ENCODE results near the gene SMIM13. TPM values are rescaled to one million over a fixed set of nuclear protein-coding genes. Genes with fewer than 3 reads are reported as not detected.

The SMIM13 gene
- total RNA-seq, 1 donor from 2014 or later = 11.5 TPM

DNA sequence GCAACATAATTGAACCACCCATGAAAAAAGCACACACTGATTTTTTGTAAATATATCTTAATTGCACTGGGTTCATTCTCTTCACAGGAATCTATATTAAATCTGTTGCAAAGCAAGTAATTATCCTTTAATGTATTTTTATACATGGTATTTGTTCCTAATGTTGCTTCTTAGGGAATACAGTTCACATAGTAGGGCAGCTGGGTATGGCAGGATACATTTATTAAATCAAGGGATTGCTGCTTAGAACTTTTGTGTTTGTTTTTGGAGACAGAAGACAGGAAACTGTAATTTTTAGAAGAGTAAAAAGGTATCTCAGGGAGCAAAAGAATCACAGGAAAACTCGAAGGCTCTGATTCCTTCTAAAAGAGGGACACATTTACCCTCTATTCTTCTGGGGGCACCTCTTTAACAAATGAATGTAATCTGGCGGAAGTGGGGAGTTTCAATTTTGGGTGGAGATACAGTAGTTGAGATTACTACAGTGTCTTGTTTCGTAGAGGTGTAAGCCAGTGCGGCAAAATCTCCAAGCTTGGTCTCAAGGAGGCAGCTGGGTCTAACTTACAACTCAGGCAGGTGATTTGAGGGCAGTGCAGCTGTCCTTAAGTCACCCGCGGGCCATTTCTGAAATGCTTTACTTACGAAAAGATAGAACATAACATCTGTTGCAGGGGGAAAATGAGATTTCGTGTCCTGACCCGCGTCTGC lies 812 bp upstream of the SMIM13 start:
- H3K27ac Mint-ChIP-seq = peak overlapping the region; percentile 98
- H3K27me3 Mint-ChIP-seq = no peaks in the 10 kb centered on the region
- TF ChIP-seq CTCF (IDR thresholded peaks at IDR 0.05; ENCODE audit: unreplicated experiment) = no peak
- peak overlapping the region; percentile 83 for H3K4me3 Mint-ChIP-seq (ENCODE audit: low read depth)
- H3K4me1 Mint-ChIP-seq (ENCODE audit: low read depth) = peaks cover 18% of the 10 kb centered on the region
- peaks cover 3% of the 10 kb centered on the region for H3K9me3 Mint-ChIP-seq (ENCODE audit: low read depth)
- DNase-seq (ENCODE audit: low spot score, unreplicated experiment) = no peak
- peaks cover 2% of the 10 kb centered on the region for H3K36me3 Mint-ChIP-seq (ENCODE audit: insufficient read depth)

- Mint-ChIP-seq H3K4me1 (ENCODE audit: low read depth) (peaks cover 18% of the 10 kb centered on the region), H3K36me3 (ENCODE audit: insufficient read depth) (peaks cover 2% of the 10 kb centered on the region), H3K27ac (peak overlapping the region; percentile 98), H3K9me3 (ENCODE audit: low read depth) (peaks cover under 1% of the 10 kb centered on the region), H3K27me3 (no peaks in the 10 kb centered on the region), H3K4me3 (ENCODE audit: low read depth) (peak overlapping the region; percentile 83)
- TF ChIP-seq CTCF (IDR thresholded peaks at IDR 0.05; ENCODE audit: unreplicated experiment) = no peak
- DNase-seq (ENCODE audit: low spot score, unreplicated experiment) = no peak
These were observed 333 bp upstream of the SMIM13 start for GRCh38 chr6:11093376-11093625.

DNA sequence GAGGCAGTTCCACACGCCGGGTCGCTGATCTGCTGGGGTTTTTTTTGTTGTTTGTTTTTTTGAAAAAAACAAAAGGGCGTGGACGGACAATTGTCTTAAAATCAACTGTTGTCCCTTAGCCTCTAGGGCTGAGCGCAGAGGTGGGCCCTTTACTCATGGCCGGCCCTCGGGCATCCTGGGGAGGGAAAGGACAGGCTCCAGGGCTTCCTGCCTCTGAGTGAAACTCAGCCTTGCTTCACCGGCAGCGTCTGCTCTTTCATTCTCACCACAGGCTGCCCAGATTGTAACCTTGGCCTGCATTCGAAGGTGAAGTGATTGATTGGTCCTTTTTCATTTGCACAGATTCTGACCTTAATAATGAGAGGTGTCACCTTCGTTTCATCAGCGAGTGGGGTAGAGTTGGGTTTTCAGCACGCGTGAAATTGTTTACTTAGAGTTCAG lies 797 bp downstream of the SMIM13 start:
- Mint-ChIP-seq H3K4me1 (ENCODE audit: low read depth) (peaks cover 18% of the 10 kb centered on the region), H3K36me3 (ENCODE audit: insufficient read depth) (peaks cover 3% of the 10 kb centered on the region), H3K27me3 (no peaks in the 10 kb centered on the region), H3K27ac (peak overlapping the region; percentile 95), H3K9me3 (ENCODE audit: low read depth) (no peaks in the 10 kb centered on the region), H3K4me3 (ENCODE audit: low read depth) (peak overlapping the region; percentile 81)
- TF ChIP-seq CTCF (IDR thresholded peaks at IDR 0.05; ENCODE audit: unreplicated experiment) = no peak
- DNase-seq (ENCODE audit: low spot score, unreplicated experiment) = peak; percentile 13

- DNase-seq (ENCODE audit: low spot score, unreplicated experiment) = no peak
- H3K27ac Mint-ChIP-seq = peak overlapping the region; percentile 95
- H3K27me3 Mint-ChIP-seq = no peaks in the 10 kb centered on the region
- peaks cover 7% of the 10 kb centered on the region for H3K36me3 Mint-ChIP-seq (ENCODE audit: insufficient read depth)
- H3K4me3 Mint-ChIP-seq (ENCODE audit: low read depth) = peak overlapping the region; percentile 81
- TF ChIP-seq CTCF (IDR thresholded peaks at IDR 0.05; ENCODE audit: unreplicated experiment) = no peak
- H3K9me3 Mint-ChIP-seq (ENCODE audit: low read depth) = no peaks in the 10 kb centered on the region
- H3K4me1 Mint-ChIP-seq (ENCODE audit: low read depth) = peaks cover 18% of the 10 kb centered on the region
These were observed 1.3 kb downstream of the SMIM13 start for GRCh38 chr6:11094941-11095340.

DNA sequence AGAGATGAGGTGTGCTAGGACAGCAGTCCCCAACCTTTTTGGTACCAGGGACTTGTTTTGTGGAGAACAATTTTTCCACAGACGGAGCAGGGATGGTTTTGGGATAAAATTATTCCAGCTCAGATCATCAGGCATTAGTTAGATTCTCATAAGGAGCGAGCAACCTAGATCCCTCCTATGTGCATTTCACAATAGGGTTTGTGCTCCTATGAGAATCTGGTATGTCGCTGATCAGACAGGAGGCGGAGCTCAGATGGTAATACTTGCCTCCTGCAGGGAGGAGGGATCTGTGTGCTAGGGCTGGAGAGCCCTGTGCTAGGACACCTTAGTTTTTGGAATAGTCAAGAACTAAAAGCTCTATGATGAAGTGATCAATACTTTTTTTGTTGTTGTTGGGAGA lies 2.5 kb downstream of the SMIM13 start:
- no peak for DNase-seq (ENCODE audit: low spot score, unreplicated experiment)
- H3K9me3 Mint-ChIP-seq (ENCODE audit: low read depth) = peaks cover 6% of the 10 kb centered on the region
- no peaks in the 10 kb centered on the region for H3K27me3 Mint-ChIP-seq
- H3K27ac Mint-ChIP-seq = peak overlapping the region; percentile 14
- peaks cover 18% of the 10 kb centered on the region for H3K4me1 Mint-ChIP-seq (ENCODE audit: low read depth)
- H3K4me3 Mint-ChIP-seq (ENCODE audit: low read depth) = no peak overlapping the region
- no peak for TF ChIP-seq CTCF (IDR thresholded peaks at IDR 0.05; ENCODE audit: unreplicated experiment)
- H3K36me3 Mint-ChIP-seq (ENCODE audit: insufficient read depth) = peaks cover 12% of the 10 kb centered on the region

Data from progenitor cell of endocrine pancreas (in vitro differentiated cells).